Ovary (tissue), 3 donors: ENCODE data around the gene KIAA1614.

ENCODE experiments used
- CTCF ChIP-seq, 3 donors: fragments of 450-650 bp in 2 of 3; fragments of 200-600 bp in 1 of 3; IDR thresholded peaks; one replicate each; pipeline versions ENCODE4 v1.5.1 to v1.8.0; 2016 to 2022; ENCODE audit warnings: antibody characterized with exemption in 3 of 3, mild to moderate bottlenecking in 1 of 3
- EP300 ChIP-seq: sonication (generic); formaldehyde crosslinking; IDR thresholded peaks from one replicate; pipeline ENCODE4 v1.6.1; 2017; ENCODE audit warnings: antibody characterized with exemption
- POLR2A ChIP-seq: fragments of 450-650 bp; IDR thresholded peaks from one replicate; pipeline ENCODE4 v1.6.1; 2017; ENCODE audit warnings: antibody characterized with exemption, mild to moderate bottlenecking, moderate library complexity
- donor health status: DM: no; HTN: no; CAD: no.

DNA sequence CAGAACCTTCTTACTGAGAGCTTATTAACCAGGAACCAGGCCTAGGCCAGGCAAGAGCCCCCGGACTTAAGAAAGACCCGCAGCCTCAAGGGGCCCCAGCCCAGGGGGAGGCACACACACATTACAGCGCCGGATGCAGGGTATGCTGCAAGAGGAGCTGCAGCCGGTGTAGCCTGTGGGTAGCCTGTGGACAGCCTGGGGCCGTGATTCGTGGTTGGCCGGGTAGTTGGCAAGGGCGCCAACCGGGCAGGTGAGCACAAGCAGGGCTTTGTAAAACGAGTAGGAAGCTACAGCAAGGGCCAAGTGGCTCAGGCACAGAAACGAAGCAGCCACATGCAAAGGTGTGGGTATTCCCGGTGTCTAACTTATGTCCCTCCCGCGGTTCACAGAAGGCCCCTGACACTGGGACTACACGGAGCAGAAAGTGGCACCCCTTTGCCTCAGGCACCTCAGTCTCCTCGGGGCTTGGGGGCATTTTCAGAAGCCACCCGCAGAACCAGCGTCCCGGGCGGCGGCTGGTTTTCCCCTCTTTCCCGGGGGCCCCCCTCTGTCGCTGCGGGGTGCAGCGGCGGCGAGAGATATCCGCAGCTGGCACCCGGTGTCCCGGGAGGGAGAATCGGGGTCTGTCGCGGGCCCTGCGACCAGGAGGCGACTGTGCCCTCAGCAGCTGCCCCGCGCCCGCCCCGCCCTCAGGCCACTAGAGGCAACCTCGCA, 40.8 kb downstream of the KIAA1614 start:
- no peak for TF ChIP-seq CTCF (IDR thresholded peaks at IDR 0.05)
- TF ChIP-seq POLR2A, result no peak
- TF ChIP-seq EP300, result no peak
